Tibial nerve (tissue), 4 donors: ENCODE results near the gene BIRC5. TPM values are rescaled to one million over a fixed set of nuclear protein-coding genes. Genes with fewer than 3 reads are reported as not detected.

Experiments
- DNase-seq, 2 donors: peaks; one replicate each; pipeline ENCODE4 v3.0.0-alpha.2; 2019; ENCODE audit warnings: low spot score in 2 of 2
- H3K27ac ChIP-seq, 4 donors: fragments of 200-600 bp; sonication (generic) in 3 of 4; one replicate each; pipeline ENCODE4 v1.5.1; 2017 to 2019; ENCODE audit warnings: mild to moderate bottlenecking in 1 of 4
- H3K27me3 ChIP-seq, 2 donors: fragments of 200-600 bp; sonication (generic) in 1 of 2; one replicate each; pipeline versions ENCODE4 v1.5.1 to v1.6.0; 2017 to 2019
- H3K36me3 ChIP-seq, 3 donors: fragments of 200-600 bp; sonication (generic); one replicate each; pipeline ENCODE4 v1.5.1; 2018 to 2019
- H3K4me1 ChIP-seq, 4 donors: fragments of 200-600 bp; sonication (generic) in 3 of 4; one replicate each; pipeline ENCODE4 v1.5.1; 2017 to 2019
- H3K4me3 ChIP-seq, 4 donors: fragments of 200-600 bp; sonication (generic) in 3 of 4; one replicate each; pipeline ENCODE4 v1.5.1; 2017 to 2019; ENCODE audit warnings: mild to moderate bottlenecking in 1 of 4, moderate library complexity in 1 of 4
- H3K9me3 ChIP-seq, 4 donors: fragments of 200-600 bp; sonication (generic) in 3 of 4; one replicate each; pipeline ENCODE4 v1.5.1; 2017 to 2019
- EP300 ChIP-seq, 2 donors: sonication (generic); formaldehyde crosslinking; IDR thresholded peaks; one replicate each; pipeline ENCODE4 v1.6.1; 2017; ENCODE audit warnings: antibody characterized with exemption in 2 of 2, mild to moderate bottlenecking in 1 of 2
- POLR2A ChIP-seq, 2 donors: fragments of 450-650 bp; IDR thresholded peaks; one replicate each; pipeline ENCODE4 v1.6.1; 2017; ENCODE audit warnings: antibody characterized with exemption in 2 of 2, mild to moderate bottlenecking in 2 of 2, moderate library complexity in 2 of 2
- WGBS, 2 donors: methylation state at CpG; one replicate each; pipeline ENCODE4 v1.1.5; 2018; 5-methylcytosine and 5-hydroxymethylcytosine counted together
- total RNA-seq, 4 donors: library from RNA; depleted of rRNA; stranded (reverse); fragments of >200 nt; gene quantifications; one replicate each; pipeline ENCODE4 v1.1.0, GENCODE V29; 2016
- TF ChIP-seq, protein P1 (sequence below), 5 experiments: fragments of 200-600 bp in 3 of 5; fragments of 450-650 bp in 2 of 5; sonication (generic) in 3 of 5; IDR thresholded peaks; one replicate each; pipeline ENCODE4 v1.5.1; 2016 to 2019; ENCODE audit warnings: antibody characterized with exemption in 5 of 5, mild to moderate bottlenecking in 3 of 5, moderate library complexity in 2 of 5

BIRC5 gene
- total RNA-seq, 4 donors from 2014 or later = 0.87 to 8.7 (median 0.98) TPM; not detected in 1

DNA sequence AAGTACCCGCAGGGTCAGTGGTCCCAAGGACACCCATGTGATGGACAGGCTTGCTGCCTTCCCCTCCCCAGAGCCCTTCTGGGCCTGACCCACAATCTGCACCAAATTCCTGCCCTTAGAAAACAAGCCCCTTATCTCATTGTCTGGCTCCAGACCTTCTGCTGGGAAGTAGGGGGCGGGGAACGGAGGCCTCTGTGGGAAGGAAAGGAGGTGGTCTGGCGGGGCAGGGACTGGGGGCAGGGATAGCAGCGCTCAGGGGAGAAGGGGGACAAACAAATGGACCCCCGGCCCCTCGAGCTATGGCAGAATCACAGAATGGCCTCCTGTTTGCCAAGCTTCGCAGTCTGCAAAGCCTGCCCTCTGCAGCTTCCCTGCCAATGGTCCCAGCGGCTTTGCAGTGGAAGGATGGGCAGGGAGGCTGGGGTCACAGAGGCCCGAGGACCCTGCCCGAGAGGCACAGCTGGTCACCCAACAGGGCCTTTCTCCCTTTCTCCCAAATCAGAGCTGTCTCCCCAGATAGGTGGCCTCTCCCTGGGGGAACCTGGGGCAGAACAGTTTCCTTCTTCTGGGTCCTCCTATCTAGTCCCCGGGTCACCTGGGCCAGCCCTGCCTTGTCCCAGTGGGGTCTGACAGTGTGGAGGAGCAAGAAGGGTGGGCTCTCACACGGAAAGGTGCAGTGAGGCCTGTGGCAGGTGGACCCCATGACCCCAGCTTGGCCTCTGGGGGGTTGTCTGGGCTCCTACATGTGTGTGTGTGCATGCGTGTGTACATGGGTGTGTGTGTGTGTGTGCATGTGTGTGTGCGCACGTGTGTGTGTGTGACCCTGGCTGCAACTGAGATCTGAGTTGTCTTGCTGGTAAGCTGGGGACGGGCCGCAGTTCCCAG is 42.9 kb downstream of the BIRC5 start:
- no peak for DNase-seq
- WGBS, 2 donors = 60 to 62% methylated on average over 17 to 18 of the region's 18 CpGs
- no peak overlapping the region for H3K4me3 ChIP-seq
- no peaks in the 10 kb centered on the region for H3K9me3 ChIP-seq
- H3K36me3 ChIP-seq = no peaks in the 10 kb centered on the region
- peaks cover 0 to 36% (median 13%) of the 10 kb centered on the region in 4 donors for H3K4me1 ChIP-seq
- peak overlapping the region in 1 of 4 donors; percentile 29 for H3K27ac ChIP-seq
- H3K27me3 ChIP-seq = peaks cover 0 to 6% of the 10 kb centered on the region in 2 donors
- TF ChIP-seq, protein P1, sequence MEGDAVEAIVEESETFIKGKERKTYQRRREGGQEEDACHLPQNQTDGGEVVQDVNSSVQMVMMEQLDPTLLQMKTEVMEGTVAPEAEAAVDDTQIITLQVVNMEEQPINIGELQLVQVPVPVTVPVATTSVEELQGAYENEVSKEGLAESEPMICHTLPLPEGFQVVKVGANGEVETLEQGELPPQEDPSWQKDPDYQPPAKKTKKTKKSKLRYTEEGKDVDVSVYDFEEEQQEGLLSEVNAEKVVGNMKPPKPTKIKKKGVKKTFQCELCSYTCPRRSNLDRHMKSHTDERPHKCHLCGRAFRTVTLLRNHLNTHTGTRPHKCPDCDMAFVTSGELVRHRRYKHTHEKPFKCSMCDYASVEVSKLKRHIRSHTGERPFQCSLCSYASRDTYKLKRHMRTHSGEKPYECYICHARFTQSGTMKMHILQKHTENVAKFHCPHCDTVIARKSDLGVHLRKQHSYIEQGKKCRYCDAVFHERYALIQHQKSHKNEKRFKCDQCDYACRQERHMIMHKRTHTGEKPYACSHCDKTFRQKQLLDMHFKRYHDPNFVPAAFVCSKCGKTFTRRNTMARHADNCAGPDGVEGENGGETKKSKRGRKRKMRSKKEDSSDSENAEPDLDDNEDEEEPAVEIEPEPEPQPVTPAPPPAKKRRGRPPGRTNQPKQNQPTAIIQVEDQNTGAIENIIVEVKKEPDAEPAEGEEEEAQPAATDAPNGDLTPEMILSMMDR (IDR thresholded peaks at IDR 0.05) = no peak
- TF ChIP-seq EP300 (IDR thresholded peaks at IDR 0.05) (no peak), POLR2A (IDR thresholded peaks at IDR 0.05) (no peak)

DNA sequence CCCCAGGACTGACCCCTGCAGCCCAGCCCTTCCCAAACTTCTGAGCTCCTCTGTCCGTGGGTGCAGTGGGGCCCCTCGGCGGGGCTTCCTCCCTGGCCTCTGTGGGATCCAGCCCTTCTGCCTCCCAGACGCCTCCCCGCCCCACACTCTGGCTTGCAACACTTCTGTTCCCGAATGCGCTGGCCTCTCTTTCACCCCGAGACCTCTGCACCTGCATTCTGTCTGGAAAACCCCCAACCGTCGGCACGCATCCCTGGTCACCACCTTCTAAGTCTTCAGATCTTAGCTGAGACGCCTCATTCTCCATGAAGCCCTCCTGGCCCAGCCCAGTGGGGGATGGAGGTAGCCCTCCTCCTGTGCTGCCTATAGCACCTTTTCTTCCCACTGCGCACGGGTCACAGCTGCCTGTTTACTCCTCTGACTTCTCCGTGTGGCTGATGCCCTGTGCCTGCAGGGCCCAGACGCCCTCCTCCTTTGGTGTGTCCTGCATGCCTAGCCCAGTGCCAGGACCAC is 43.8 kb downstream of the BIRC5 start:
- no peak overlapping the region for H3K4me3 ChIP-seq
- DNase-seq = no peak
- TF ChIP-seq EP300 (IDR thresholded peaks at IDR 0.05) (no peak), POLR2A (IDR thresholded peaks at IDR 0.05) (no peak)
- TF ChIP-seq, protein P1 (IDR thresholded peaks at IDR 0.05) = no peak
- H3K4me1 ChIP-seq = peaks cover 0 to 37% (median 14%) of the 10 kb centered on the region in 4 donors
- no peaks in the 10 kb centered on the region for H3K36me3 ChIP-seq
- H3K27ac ChIP-seq = peak overlapping the region in 1 of 4 donors; percentile 71
- H3K9me3 ChIP-seq = no peaks in the 10 kb centered on the region
- H3K27me3 ChIP-seq = peaks cover 0 to 6% of the 10 kb centered on the region in 2 donors
- WGBS, 2 donors = 36 to 53% methylated on average over 15 to 16 of the region's 16 CpGs

DNA sequence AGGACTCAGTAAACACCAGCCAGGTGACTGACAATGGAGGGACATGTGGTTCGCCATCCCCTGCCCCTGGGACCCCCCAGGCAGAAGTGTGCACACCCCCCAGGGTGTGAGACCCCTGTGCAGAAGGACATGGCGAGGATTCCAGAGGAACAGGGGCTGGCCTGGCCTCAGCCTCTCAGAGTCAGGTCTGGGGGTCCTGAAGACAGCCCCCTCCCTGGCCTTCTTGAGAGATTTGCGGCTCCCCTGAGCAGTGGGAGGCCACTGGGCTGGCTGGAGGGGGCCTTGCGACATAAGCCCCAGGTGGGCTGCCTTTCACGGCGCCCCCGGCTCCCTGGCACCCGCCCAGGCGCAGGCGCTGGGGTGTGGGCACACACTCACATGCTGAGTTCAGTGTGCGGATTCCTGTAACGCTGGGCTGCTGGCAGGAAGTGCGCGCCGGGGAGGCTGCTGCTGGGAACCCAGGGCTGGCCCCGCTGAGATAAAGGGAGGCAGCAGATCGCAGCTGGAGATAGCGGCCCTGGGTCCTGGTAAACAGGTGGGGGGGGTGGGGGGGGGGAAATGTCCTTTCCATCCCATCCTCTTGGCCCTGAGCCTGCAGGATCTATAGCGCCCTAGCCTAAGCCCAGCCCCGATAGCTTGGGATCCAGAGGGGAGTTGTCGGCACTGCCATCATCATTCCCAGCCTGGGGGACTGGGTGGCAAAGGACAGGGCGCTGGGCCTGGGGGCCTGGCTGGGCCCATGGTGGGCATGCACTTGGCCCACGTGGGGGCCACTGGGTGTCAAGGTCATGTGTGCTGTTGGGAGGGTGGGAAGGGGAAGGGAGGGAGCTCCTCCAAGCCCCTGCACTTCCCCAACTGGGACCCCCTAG is 44.5 kb downstream of the BIRC5 start:
- no peak for DNase-seq
- Histone ChIP-seq H3K4me3 (no peak overlapping the region), H3K27ac (peak overlapping the region in 1 of 4 donors; percentile 71), H3K27me3 (peaks cover 0 to 6% of the 10 kb centered on the region in 2 donors), H3K4me1 (peaks cover 0 to 33% (median 17%) of the 10 kb centered on the region in 4 donors), H3K9me3 (no peaks in the 10 kb centered on the region), H3K36me3 (no peaks in the 10 kb centered on the region)
- 44 to 46% methylated on average over 19 to 20 of the region's 23 CpGs for WGBS, 2 donors
- TF ChIP-seq, protein P1 (IDR thresholded peaks at IDR 0.05) = no peak
- peak in 1 of 2 donors; percentile 21 for TF ChIP-seq EP300 (IDR thresholded peaks at IDR 0.05)

DNA sequence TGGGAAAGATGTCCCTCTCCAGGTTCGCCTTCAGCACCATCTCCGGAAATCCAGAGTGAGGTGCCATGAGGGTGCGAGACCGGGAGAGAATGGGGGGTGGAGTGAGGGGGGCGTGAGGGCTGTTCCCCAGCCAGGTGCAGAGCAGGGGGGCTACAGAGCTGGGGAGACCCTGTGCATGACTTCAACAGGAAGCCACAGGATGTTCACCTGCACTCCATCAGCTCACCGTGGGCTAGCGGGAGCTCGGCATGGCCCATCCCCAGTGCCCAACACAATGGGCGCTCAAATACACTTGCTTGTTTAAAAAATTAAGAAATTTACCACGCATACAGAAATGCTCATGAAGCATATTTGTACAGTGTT is 45.1 kb downstream of the BIRC5 start:
- peak overlapping the region in 1 of 4 donors; percentile 21 for H3K27ac ChIP-seq
- 82 to 84% methylated on average over 10 of the region's 10 CpGs for WGBS, 2 donors
- no peaks in the 10 kb centered on the region for H3K36me3 ChIP-seq
- H3K27me3 ChIP-seq = peaks cover 0 to 6% of the 10 kb centered on the region in 2 donors
- H3K4me3 ChIP-seq = no peak overlapping the region
- H3K9me3 ChIP-seq = no peaks in the 10 kb centered on the region
- peaks cover 0 to 28% (median 14%) of the 10 kb centered on the region in 4 donors for H3K4me1 ChIP-seq
- TF ChIP-seq EP300 (IDR thresholded peaks at IDR 0.05) (no peak), POLR2A (IDR thresholded peaks at IDR 0.05) (no peak)
- TF ChIP-seq, protein P1 (IDR thresholded peaks at IDR 0.05) = no peak
- DNase-seq = no peak
